Fibroblast of villous mesenchyme (primary cell): ENCODE measurements around the gene STX8. TPM values are rescaled to one million over a fixed set of nuclear protein-coding genes. Genes with fewer than 3 reads are reported as not detected.
A peak's percentile ranks its signal among the peaks of the same experiment; 100 is the strongest.
"Not testable (repeated sequence)": the region's sequence is repeated elsewhere in the genome, so short reads cannot be mapped to it uniquely, and the experiment has no call there.

Experiments used
- DNase-seq: peaks from one replicate; pipeline ENCODE4 v3.0.0-alpha.2; 2010; ENCODE audit warnings: low read depth
- H3K4me3 ChIP-seq: 2 replicates; pipeline ENCODE4 v1.5.1; 2011; ENCODE audit warnings: low read depth, mild to moderate bottlenecking, low read length
- total RNA-seq: library from RNA; depleted of rRNA; stranded (reverse); fragments of >200 nt; gene quantifications from 2 replicates; pipeline ENCODE4 v1.2.3, GENCODE V29; 2012
- TF ChIP-seq, protein P1 (sequence below): IDR thresholded peaks from 2 replicates; pipeline ENCODE4 v1.5.1; 2012; ENCODE audit warnings: low read depth, mild to moderate bottlenecking, low read length; ENCODE audit not compliant: insufficient read depth

STX8 gene
- total RNA-seq, 1 donor, result 91.1 TPM

- TF ChIP-seq, protein P1, sequence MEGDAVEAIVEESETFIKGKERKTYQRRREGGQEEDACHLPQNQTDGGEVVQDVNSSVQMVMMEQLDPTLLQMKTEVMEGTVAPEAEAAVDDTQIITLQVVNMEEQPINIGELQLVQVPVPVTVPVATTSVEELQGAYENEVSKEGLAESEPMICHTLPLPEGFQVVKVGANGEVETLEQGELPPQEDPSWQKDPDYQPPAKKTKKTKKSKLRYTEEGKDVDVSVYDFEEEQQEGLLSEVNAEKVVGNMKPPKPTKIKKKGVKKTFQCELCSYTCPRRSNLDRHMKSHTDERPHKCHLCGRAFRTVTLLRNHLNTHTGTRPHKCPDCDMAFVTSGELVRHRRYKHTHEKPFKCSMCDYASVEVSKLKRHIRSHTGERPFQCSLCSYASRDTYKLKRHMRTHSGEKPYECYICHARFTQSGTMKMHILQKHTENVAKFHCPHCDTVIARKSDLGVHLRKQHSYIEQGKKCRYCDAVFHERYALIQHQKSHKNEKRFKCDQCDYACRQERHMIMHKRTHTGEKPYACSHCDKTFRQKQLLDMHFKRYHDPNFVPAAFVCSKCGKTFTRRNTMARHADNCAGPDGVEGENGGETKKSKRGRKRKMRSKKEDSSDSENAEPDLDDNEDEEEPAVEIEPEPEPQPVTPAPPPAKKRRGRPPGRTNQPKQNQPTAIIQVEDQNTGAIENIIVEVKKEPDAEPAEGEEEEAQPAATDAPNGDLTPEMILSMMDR, result no peak
- no peak overlapping the region for H3K4me3 ChIP-seq
- peak; percentile 60 for DNase-seq
Measured at GRCh38 chr17:9343516-9343915, 232.1 kb downstream of the STX8 start.

DNA sequence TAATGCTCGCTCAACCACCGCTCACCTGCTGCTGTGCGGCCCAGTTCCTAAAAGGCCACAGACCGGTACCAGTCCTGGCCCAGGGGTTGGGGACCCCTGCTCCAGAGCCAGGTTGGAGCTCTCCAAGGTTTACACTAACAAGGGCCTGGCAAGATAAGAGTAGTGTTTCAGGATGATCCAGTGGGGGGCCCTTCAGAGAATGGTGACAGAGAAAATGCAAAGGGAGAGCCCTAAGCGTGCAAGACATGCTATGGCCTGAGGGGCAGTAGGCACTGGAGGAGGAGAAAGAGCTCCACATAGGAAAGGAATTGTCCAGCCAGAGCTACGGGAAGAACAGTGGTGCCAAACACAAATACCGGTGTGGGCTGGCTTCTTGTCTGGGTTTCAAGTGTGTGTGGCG, 233.4 kb downstream of the STX8 start:
- TF ChIP-seq, protein P1, result no peak
- H3K4me3 ChIP-seq, result no peak overlapping the region
- DNase-seq, result no peak

- TF ChIP-seq, protein P1, result no peak
- DNase-seq, result no peak
- no peak overlapping the region for H3K4me3 ChIP-seq
Measured at GRCh38 chr17:9339958-9340357, 235.7 kb downstream of the STX8 start.

- H3K4me3 ChIP-seq, DNase-seq: not testable (repeated sequence)
Measured at GRCh38 chr17:9339482-9339881, 236.1 kb downstream of the STX8 start.

DNA sequence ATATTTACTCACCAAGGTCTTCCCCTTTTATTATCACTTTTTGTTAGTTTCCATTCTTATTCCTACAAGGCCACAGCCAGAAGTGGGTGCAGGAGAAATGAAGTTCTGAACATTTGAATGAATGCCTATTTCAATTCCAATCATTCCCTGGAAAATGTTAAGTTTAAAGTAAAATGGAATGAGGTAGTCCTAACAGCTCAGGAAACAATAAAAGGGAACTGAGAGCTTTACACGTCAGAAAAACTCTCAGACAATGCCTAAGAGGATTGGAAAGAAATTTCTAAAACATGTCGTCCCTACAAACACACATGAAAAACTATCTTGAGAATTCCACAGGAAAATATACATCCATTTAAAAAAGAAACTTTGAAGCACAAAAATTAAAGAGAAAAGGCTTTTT, 238.8 kb downstream of the STX8 start:
- TF ChIP-seq, protein P1, result no peak
- H3K4me3 ChIP-seq, result no peak overlapping the region
- DNase-seq, result no peak

GRCh38 chr17:9334536-9335446, 240.8 kb downstream of the STX8 start:
- H3K4me3 ChIP-seq, result no peak overlapping the region
- DNase-seq, result no peak
- TF ChIP-seq, protein P1, result no peak

GRCh38 chr17:9332132-9332494, 243.5 kb downstream of the STX8 start:
- TF ChIP-seq, protein P1, result no peak
- DNase-seq, result no peak
- H3K4me3 ChIP-seq, result no peak overlapping the region
